Gastrocnemius medialis (tissue), 4 donors: ENCODE measurements around the gene G3BP1. TPM values are rescaled to one million over a fixed set of nuclear protein-coding genes. Genes with fewer than 3 reads are reported as not detected.
"Not testable (repeated sequence)": the region's sequence is repeated elsewhere in the genome, so short reads cannot be mapped to it uniquely, and the experiment has no call there.

ENCODE experiments used
- ATAC-seq, 2 donors: fragments of 150-250 bp; one replicate each; pipeline ENCODE4 v1.9.1; 2016
- DNase-seq, 2 donors: peaks; one replicate each; pipeline ENCODE4 v3.0.0-alpha.2; 2019
- H3K27ac ChIP-seq, 4 donors: fragments of 200-600 bp; sonication (generic); 1 replicate in 1 of 4; 2 replicates in 3 of 4; pipeline ENCODE4 v1.5.1; 2016 to 2018; ENCODE audit warnings: mild to moderate bottlenecking in 2 of 4, moderate library complexity in 1 of 4
- H3K27me3 ChIP-seq, 3 donors: fragments of 200-600 bp; sonication (generic) in 2 of 3; 1 replicate in 1 of 3; 2 replicates in 2 of 3; pipeline versions ENCODE4 v1.5.1 to v1.6.0; 2016 to 2019; ENCODE audit warnings: mild to moderate bottlenecking in 1 of 3, moderate library complexity in 1 of 3
- H3K36me3 ChIP-seq, 2 donors: fragments of 200-600 bp; sonication (generic) in 1 of 2; one replicate each; pipeline ENCODE4 v1.5.1; 2017 to 2018
- H3K4me1 ChIP-seq, 2 donors: fragments of 200-600 bp; sonication (generic) in 1 of 2; one replicate each; pipeline ENCODE4 v1.5.1; 2016 to 2017; ENCODE audit warnings: mild to moderate bottlenecking in 2 of 2
- H3K4me3 ChIP-seq, 4 donors: fragments of 200-600 bp; sonication (generic) in 3 of 4; 1 replicate in 1 of 4; 2 replicates in 3 of 4; pipeline ENCODE4 v1.5.1; 2016 to 2019; ENCODE audit warnings: mild to moderate bottlenecking in 2 of 4
- H3K9me3 ChIP-seq, 3 donors: fragments of 200-600 bp; sonication (generic) in 2 of 3; 1 replicate in 1 of 3; 2 replicates in 2 of 3; pipeline ENCODE4 v1.5.1; 2016 to 2019
- POLR2A ChIP-seq, 2 donors: fragments of 450-650 bp; IDR thresholded peaks; one replicate each; pipeline ENCODE4 v1.6.1; 2017; ENCODE audit warnings: antibody characterized with exemption in 2 of 2, mild to moderate bottlenecking in 2 of 2, moderate library complexity in 2 of 2
- in situ Hi-C, 4 donors: fragments of 200-750 bp; cut with MboI; loops; one replicate each; pipeline versions ENCODE4 v1.15.0 to v1.8.0; 2017; ENCODE audit warnings: low sequenced_read_pairs in 4 of 4
- intact Hi-C: fragments of 100-400 bp; cut with DNase I; formaldehyde crosslinking; loops from one replicate; pipeline ENCODE4 v1.15.1; 2023; ENCODE audit warnings: low total_unique reads
- total RNA-seq, 4 donors: library from RNA; depleted of rRNA; stranded (reverse); fragments of >200 nt; gene quantifications; one replicate each; pipeline versions ENCODE4 v1.1.0 to v1.2.3, GENCODE V29; 2016
- TF ChIP-seq, protein P1 (sequence below), 5 experiments: fragments of 450-650 bp in 3 of 5; fragments of 200-600 bp in 2 of 5; sonication (generic) in 2 of 5; IDR thresholded peaks in 4 of 5; conservative IDR thresholded peaks in 1 of 5; 1 replicate in 4 of 5; 2 replicates in 1 of 5; pipeline ENCODE4 v1.5.1; 2016 to 2019; ENCODE audit warnings: antibody characterized with exemption in 5 of 5, mild to moderate bottlenecking in 3 of 5, moderate library complexity in 3 of 5

G3BP1 gene
- total RNA-seq, 4 donors from 2014 or later = 80.5 to 114 (median 108) TPM

DNA sequence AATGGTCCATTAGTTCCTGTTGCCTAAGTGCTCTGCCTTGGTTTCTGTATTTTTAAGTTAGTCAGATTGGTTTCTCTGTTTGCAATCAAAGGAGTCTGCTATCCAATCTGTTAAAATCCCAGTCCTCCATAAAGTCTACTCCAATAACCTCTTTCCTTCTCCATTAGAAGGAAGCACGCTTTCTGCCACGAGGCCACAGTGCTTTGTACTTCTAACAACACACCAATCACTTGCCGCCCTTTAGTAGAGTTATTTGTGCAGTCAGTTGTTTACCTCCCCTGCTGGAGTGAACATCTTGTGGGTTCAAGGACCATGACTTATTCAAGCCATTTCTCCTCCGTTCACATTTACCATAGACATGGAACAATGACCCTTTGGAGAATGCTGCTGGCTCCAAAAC is 83.9 kb downstream of the G3BP1 start:
- Histone ChIP-seq H3K27me3 (no peaks in the 10 kb centered on the region), H3K36me3 (no peaks in the 10 kb centered on the region), H3K27ac (no peak overlapping the region), H3K4me1 (no peaks in the 10 kb centered on the region), H3K9me3 (no peaks in the 10 kb centered on the region), H3K4me3 (no peak overlapping the region)
- TF ChIP-seq, protein P1, sequence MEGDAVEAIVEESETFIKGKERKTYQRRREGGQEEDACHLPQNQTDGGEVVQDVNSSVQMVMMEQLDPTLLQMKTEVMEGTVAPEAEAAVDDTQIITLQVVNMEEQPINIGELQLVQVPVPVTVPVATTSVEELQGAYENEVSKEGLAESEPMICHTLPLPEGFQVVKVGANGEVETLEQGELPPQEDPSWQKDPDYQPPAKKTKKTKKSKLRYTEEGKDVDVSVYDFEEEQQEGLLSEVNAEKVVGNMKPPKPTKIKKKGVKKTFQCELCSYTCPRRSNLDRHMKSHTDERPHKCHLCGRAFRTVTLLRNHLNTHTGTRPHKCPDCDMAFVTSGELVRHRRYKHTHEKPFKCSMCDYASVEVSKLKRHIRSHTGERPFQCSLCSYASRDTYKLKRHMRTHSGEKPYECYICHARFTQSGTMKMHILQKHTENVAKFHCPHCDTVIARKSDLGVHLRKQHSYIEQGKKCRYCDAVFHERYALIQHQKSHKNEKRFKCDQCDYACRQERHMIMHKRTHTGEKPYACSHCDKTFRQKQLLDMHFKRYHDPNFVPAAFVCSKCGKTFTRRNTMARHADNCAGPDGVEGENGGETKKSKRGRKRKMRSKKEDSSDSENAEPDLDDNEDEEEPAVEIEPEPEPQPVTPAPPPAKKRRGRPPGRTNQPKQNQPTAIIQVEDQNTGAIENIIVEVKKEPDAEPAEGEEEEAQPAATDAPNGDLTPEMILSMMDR (IDR thresholded peaks at IDR 0.05 in 4 of 5, conservative IDR thresholded peaks at IDR 0.05 in 1 of 5) = no peak
- no peak for TF ChIP-seq POLR2A (IDR thresholded peaks at IDR 0.05)
- DNase-seq (no peak), ATAC-seq (no peak)
- intact Hi-C loops = no loop called here
- in situ Hi-C loops = no loop called here

DNA sequence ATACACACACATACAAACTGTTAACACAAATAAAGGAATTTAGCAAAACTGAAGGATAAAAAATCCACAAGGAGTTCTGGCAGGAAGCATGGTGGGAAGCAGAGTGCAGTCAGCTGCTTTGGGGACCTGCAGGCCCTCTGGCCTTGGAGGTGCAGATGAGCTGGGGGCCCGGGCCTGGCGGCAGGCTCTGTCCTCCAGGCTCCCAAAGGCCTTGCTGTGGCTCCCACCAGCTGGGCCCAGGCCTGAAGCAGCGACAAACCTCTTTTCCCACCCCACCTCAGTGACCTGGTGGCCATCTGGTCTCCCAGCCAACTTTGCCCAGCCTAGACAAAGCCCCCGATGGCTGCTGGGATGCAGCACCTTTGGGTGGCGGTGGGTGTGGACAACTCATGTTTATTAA is 85.1 kb downstream of the G3BP1 start:
- no peaks in the 10 kb centered on the region for H3K9me3 ChIP-seq
- ATAC-seq (no peak), DNase-seq (no peak)
- TF ChIP-seq, protein P1 (IDR thresholded peaks at IDR 0.05 in 4 of 5, conservative IDR thresholded peaks at IDR 0.05 in 1 of 5) = no peak
- no peak for TF ChIP-seq POLR2A (IDR thresholded peaks at IDR 0.05)
- H3K27ac ChIP-seq = no peak overlapping the region
- no peaks in the 10 kb centered on the region for H3K36me3 ChIP-seq
- in situ Hi-C loops = no loop called here
- intact Hi-C loops = no loop called here
- no peaks in the 10 kb centered on the region for H3K27me3 ChIP-seq
- H3K4me1 ChIP-seq = no peaks in the 10 kb centered on the region
- no peak overlapping the region for H3K4me3 ChIP-seq

DNA sequence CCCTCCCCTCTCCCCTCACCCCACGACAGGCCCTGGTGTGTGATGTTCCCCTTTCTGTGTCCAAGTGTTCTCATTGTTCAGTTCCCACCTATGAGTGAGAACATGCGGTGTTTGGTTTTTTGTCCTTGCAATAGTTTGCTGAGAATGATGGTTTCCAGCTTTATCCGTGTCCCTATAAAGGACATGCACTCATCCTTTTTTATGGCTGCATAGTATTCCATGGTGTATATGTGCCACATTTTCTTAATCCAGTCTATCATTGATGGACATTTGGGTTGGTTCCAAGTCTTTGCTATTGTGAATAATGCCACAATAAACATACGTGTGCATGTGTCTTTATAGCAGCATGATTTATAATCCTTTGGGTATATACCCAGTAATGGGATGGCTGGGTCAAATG is 89.1 kb downstream of the G3BP1 start:
- H3K27me3 ChIP-seq, H3K4me3 ChIP-seq, intact Hi-C loops, DNase-seq, H3K9me3 ChIP-seq, H3K27ac ChIP-seq, H3K4me1 ChIP-seq, ATAC-seq, in situ Hi-C loops, H3K36me3 ChIP-seq: not testable (repeated sequence)

Other genes with a start within 250 kb of the G3BP1 start
- gene FAT2, start 180.6 kb upstream of the G3BP1 start, total RNA-seq = not detected
- gene SPARC, start 85.0 kb upstream of the G3BP1 start, total RNA-seq = 100 to 1,000 TPM in 3 of 4 donors, 10 to 100 TPM in 1; 87.7 to 209 (median 163) TPM
- 10 to 100 TPM; 31.4 to 71.6 (median 55.3) TPM for gene ATOX1, start 13.3 kb upstream of the G3BP1 start, total RNA-seq
- gene GLRA1, start 152.9 kb downstream of the G3BP1 start, total RNA-seq = not detected